HCT116 (cell line): ENCODE measurements around the gene ODF2L.

ENCODE experiments used
- CEBPB ChIP-seq: IDR thresholded peaks from 2 replicates; pipeline ENCODE4 v1.6.1; 2012; ENCODE audit warnings: low read depth
- EZH2 ChIP-seq: fragments of 200-600 bp; sonication (generic); IDR thresholded peaks from 2 replicates; pipeline ENCODE4 v1.6.1; 2017; ENCODE audit warnings: antibody characterized with exemption, mixed run types
- EZH2phosphoT487 ChIP-seq: fragments of 200-600 bp; IDR thresholded peaks from 2 replicates; pipeline ENCODE4 v1.6.1; 2018; ENCODE audit warnings: antibody characterized with exemption, borderline replicate concordance
- FOSL1 ChIP-seq: IDR thresholded peaks from 2 replicates; pipeline ENCODE4 v1.6.1; 2012; ENCODE audit warnings: low read depth
- POLR2A ChIP-seq: IDR thresholded peaks from 2 replicates; pipeline ENCODE4 v1.7.0; 2011; ENCODE audit warnings: borderline replicate concordance; ENCODE audit not compliant: insufficient read depth, insufficient read length; ENCODE audit errors: extremely low read depth
- POLR2AphosphoS5 ChIP-seq: IDR thresholded peaks from 2 replicates; pipeline ENCODE4 v1.6.1; 2011; ENCODE audit warnings: mild to moderate bottlenecking, low read depth, low read length, moderate library complexity
- RAD21 ChIP-seq: IDR thresholded peaks from 2 replicates; pipeline ENCODE4 v1.6.1; 2012; ENCODE audit warnings: low read depth, mild to moderate bottlenecking
- SIN3A ChIP-seq: IDR thresholded peaks from 2 replicates; pipeline ENCODE4 v1.6.1; 2012; ENCODE audit warnings: low read depth
- SRF ChIP-seq: IDR thresholded peaks from 2 replicates; pipeline ENCODE4 v1.6.1; 2012; ENCODE audit warnings: low read depth
- YY1 ChIP-seq: IDR thresholded peaks from 2 replicates; pipeline ENCODE4 v1.6.1; 2011; ENCODE audit warnings: low read length, low read depth, moderate library complexity, mild to moderate bottlenecking; ENCODE audit not compliant: insufficient replicate concordance; ENCODE audit errors: extremely low read depth
- TF ChIP-seq, protein P1 (sequence below): IDR thresholded peaks from 2 replicates; pipeline ENCODE4 v1.6.1; 2012
- TF ChIP-seq, protein P2 (sequence below), 3 experiments: fragments of 200-600 bp in 1 of 3; sonication (generic) in 1 of 3; IDR thresholded peaks in 2 of 3; conservative IDR thresholded peaks in 1 of 3; 2 replicates each; pipeline ENCODE4 v1.5.1; 2012 to 2017; ENCODE audit warnings: low read depth in 2 of 3, low read length in 2 of 3, antibody characterized with exemption in 1 of 3, borderline replicate concordance in 1 of 3, control low read depth in 1 of 3, mild to moderate bottlenecking in 1 of 3, mixed read lengths in 1 of 3, mixed run types in 1 of 3, moderate library complexity in 1 of 3; ENCODE audit not compliant: insufficient read depth in 1 of 3
- TF ChIP-seq, protein P3 (sequence below): IDR thresholded peaks from 2 replicates; pipeline ENCODE4 v1.6.1; 2012; ENCODE audit warnings: low read depth
- TF ChIP-seq, protein P4 (sequence below): IDR thresholded peaks from 2 replicates; pipeline ENCODE4 v1.6.1; 2012

DNA sequence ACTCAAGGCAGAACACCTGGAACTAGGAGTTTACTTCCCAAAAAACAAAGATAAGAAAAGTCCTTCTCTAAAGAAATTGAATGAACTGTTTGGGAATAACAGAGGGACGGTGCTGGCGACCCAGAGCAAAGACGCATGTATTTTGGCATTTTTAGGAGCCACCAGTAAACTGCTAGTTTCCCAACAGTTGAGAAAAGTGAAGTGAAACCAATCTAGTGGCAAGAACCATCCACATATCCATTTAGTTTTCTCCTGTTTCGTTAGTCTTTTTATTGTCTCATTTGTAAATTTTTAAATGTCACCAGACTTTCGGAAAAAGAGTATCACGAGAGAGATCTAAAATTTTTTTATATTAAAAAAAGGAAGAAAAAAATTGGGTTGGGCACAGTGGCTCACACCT is 30.2 kb downstream of the ODF2L start:
- TF ChIP-seq, protein P1, sequence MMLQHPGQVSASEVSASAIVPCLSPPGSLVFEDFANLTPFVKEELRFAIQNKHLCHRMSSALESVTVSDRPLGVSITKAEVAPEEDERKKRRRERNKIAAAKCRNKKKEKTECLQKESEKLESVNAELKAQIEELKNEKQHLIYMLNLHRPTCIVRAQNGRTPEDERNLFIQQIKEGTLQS = no peak
- TF ChIP-seq POLR2AphosphoS5 (no peak), FOSL1 (no peak), SIN3A (no peak), POLR2A (no peak), EZH2 (no peak), RAD21 (no peak), SRF (no peak), YY1 (no peak), EZH2phosphoT487 (no peak), CEBPB (no peak)
- TF ChIP-seq, protein P2, sequence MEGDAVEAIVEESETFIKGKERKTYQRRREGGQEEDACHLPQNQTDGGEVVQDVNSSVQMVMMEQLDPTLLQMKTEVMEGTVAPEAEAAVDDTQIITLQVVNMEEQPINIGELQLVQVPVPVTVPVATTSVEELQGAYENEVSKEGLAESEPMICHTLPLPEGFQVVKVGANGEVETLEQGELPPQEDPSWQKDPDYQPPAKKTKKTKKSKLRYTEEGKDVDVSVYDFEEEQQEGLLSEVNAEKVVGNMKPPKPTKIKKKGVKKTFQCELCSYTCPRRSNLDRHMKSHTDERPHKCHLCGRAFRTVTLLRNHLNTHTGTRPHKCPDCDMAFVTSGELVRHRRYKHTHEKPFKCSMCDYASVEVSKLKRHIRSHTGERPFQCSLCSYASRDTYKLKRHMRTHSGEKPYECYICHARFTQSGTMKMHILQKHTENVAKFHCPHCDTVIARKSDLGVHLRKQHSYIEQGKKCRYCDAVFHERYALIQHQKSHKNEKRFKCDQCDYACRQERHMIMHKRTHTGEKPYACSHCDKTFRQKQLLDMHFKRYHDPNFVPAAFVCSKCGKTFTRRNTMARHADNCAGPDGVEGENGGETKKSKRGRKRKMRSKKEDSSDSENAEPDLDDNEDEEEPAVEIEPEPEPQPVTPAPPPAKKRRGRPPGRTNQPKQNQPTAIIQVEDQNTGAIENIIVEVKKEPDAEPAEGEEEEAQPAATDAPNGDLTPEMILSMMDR (IDR thresholded peaks at IDR 0.05 in 2 of 3, conservative IDR thresholded peaks at IDR 0.05 in 1 of 3; ENCODE audit: borderline replicate concordance in 1 of 3, insufficient read depth in 1 of 3, low read depth in 2 of 3, low read length in 2 of 3) = no peak
- TF ChIP-seq, protein P3, sequence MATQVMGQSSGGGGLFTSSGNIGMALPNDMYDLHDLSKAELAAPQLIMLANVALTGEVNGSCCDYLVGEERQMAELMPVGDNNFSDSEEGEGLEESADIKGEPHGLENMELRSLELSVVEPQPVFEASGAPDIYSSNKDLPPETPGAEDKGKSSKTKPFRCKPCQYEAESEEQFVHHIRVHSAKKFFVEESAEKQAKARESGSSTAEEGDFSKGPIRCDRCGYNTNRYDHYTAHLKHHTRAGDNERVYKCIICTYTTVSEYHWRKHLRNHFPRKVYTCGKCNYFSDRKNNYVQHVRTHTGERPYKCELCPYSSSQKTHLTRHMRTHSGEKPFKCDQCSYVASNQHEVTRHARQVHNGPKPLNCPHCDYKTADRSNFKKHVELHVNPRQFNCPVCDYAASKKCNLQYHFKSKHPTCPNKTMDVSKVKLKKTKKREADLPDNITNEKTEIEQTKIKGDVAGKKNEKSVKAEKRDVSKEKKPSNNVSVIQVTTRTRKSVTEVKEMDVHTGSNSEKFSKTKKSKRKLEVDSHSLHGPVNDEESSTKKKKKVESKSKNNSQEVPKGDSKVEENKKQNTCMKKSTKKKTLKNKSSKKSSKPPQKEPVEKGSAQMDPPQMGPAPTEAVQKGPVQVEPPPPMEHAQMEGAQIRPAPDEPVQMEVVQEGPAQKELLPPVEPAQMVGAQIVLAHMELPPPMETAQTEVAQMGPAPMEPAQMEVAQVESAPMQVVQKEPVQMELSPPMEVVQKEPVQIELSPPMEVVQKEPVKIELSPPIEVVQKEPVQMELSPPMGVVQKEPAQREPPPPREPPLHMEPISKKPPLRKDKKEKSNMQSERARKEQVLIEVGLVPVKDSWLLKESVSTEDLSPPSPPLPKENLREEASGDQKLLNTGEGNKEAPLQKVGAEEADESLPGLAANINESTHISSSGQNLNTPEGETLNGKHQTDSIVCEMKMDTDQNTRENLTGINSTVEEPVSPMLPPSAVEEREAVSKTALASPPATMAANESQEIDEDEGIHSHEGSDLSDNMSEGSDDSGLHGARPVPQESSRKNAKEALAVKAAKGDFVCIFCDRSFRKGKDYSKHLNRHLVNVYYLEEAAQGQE = no peak
- TF ChIP-seq, protein P4, sequence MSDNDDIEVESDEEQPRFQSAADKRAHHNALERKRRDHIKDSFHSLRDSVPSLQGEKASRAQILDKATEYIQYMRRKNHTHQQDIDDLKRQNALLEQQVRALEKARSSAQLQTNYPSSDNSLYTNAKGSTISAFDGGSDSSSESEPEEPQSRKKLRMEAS = no peak
